Activated naive CD4-positive, alpha-beta T cell treated with anti-CD3 and anti-CD28 coated beads, Interleukin-2, amount 50 U/mL, for 72 hours (primary cell): Measurements from ENCODE around the gene FOXQ1. TPM values are rescaled to one million over a fixed set of nuclear protein-coding genes. Genes with fewer than 3 reads are reported as not detected.
"Not testable (repeated sequence)": the region's sequence is repeated elsewhere in the genome, so short reads cannot be mapped to it uniquely, and the experiment has no call there.

ENCODE experiments used
- ATAC-seq, 2 donors: fragments of 150-1000 bp; cut with Tn5 transposase; 2 replicates each; pipeline ENCODE4 v1.10.0; 2021; ENCODE audit warnings: mild to moderate bottlenecking in 2 of 2, moderate library complexity in 2 of 2
- DNase-seq, 2 donors: peaks; one replicate each; pipeline ENCODE4 v3.0.0; 2021 to 2022; ENCODE audit warnings: low spot score in 2 of 2
- H3K27ac Mint-ChIP-seq, 2 donors: one replicate each; pipeline ENCODE4 v1.8.0; 2022; ENCODE audit warnings: mild to moderate bottlenecking in 2 of 2, mixed read lengths in 2 of 2
- H3K36me3 Mint-ChIP-seq, 2 donors: one replicate each; pipeline ENCODE4 v1.8.0; 2022; ENCODE audit warnings: mixed read lengths in 2 of 2
- H3K9me3 Mint-ChIP-seq, 2 donors: one replicate each; pipeline ENCODE4 v1.8.0; 2022; ENCODE audit warnings: mixed read lengths in 2 of 2
- total RNA-seq, 2 donors: library from RNA; stranded (reverse); gene quantifications; one replicate each; pipeline ENCODE4 v1.2.3, GENCODE V29; 2022

The FOXQ1 gene
- total RNA-seq, 2 donors from 2014 or later: not detected

- ATAC-seq: no peak
- Mint-ChIP-seq H3K9me3 (no peaks in the 10 kb centered on the region), H3K27ac (no peak overlapping the region), H3K36me3 (peaks cover 18 to 28% of the 10 kb centered on the region in 2 donors)
- DNase-seq: peak in 1 of 2 donors; percentile 7
Measured at GRCh38 chr6:1313384-1313766, 1.5 kb downstream of the FOXQ1 start.

- DNase-seq (peak in 1 of 2 donors; percentile 60), ATAC-seq (peak; percentile 73 to 78)
- Mint-ChIP-seq H3K9me3 (no peaks in the 10 kb centered on the region), H3K36me3 (peaks cover 20 to 29% of the 10 kb centered on the region in 2 donors), H3K27ac (no peak overlapping the region)
Measured at GRCh38 chr6:1313767-1314503, 2.0 kb downstream of the FOXQ1 start.

- ATAC-seq (no peak), DNase-seq (no peak)
- H3K27ac Mint-ChIP-seq: no peak overlapping the region
- H3K36me3 Mint-ChIP-seq: peaks cover 20 to 29% of the 10 kb centered on the region in 2 donors
- no peaks in the 10 kb centered on the region for H3K9me3 Mint-ChIP-seq
Measured at GRCh38 chr6:1314617-1315016, 2.7 kb downstream of the FOXQ1 start.

GRCh38 chr6:1315201-1315559 is 3.3 kb downstream of the FOXQ1 start:
- H3K27ac Mint-ChIP-seq: no peak overlapping the region
- ATAC-seq (no peak), DNase-seq (no peak)
- no peaks in the 10 kb centered on the region for H3K9me3 Mint-ChIP-seq
- H3K36me3 Mint-ChIP-seq: peaks cover 20 to 29% of the 10 kb centered on the region in 2 donors

- Mint-ChIP-seq H3K9me3 (no peaks in the 10 kb centered on the region), H3K27ac (no peak overlapping the region), H3K36me3 (peaks cover 20 to 24% of the 10 kb centered on the region in 2 donors)
- no peak for ATAC-seq
- DNase-seq: no peak
Measured at GRCh38 chr6:1315560-1316386, 3.9 kb downstream of the FOXQ1 start.

GRCh38 chr6:1316489-1316971 is 4.6 kb downstream of the FOXQ1 start:
- no peak overlapping the region for H3K27ac Mint-ChIP-seq
- H3K9me3 Mint-ChIP-seq: no peaks in the 10 kb centered on the region
- ATAC-seq (peak in 1 of 2 donors; percentile 22), DNase-seq (peak in 1 of 2 donors; percentile 10)
- H3K36me3 Mint-ChIP-seq: peaks cover 14 to 19% of the 10 kb centered on the region in 2 donors

- H3K36me3 Mint-ChIP-seq: peaks cover 14 to 19% of the 10 kb centered on the region in 2 donors
- H3K27ac Mint-ChIP-seq: no peak overlapping the region
- no peak for DNase-seq
- no peak for ATAC-seq
- H3K9me3 Mint-ChIP-seq: no peaks in the 10 kb centered on the region
Measured at GRCh38 chr6:1317302-1317815, 5.5 kb downstream of the FOXQ1 start.

GRCh38 chr6:1318036-1318435 is 6.1 kb downstream of the FOXQ1 start:
- ATAC-seq: no peak
- no peak overlapping the region for H3K27ac Mint-ChIP-seq
- H3K36me3 Mint-ChIP-seq: peaks cover 14 to 19% of the 10 kb centered on the region in 2 donors
- DNase-seq: no peak
- no peaks in the 10 kb centered on the region for H3K9me3 Mint-ChIP-seq

GRCh38 chr6:1318584-1318983 is 6.7 kb downstream of the FOXQ1 start:
- not testable (repeated sequence) for DNase-seq, H3K27ac Mint-ChIP-seq, H3K9me3 Mint-ChIP-seq, ATAC-seq
- H3K36me3 Mint-ChIP-seq: peaks cover 14 to 19% of the 10 kb centered on the region in 2 donors

- DNase-seq (no peak), ATAC-seq (no peak)
- no peak overlapping the region for H3K27ac Mint-ChIP-seq
- peaks cover 8 to 9% of the 10 kb centered on the region in 2 donors for H3K36me3 Mint-ChIP-seq
- no peaks in the 10 kb centered on the region for H3K9me3 Mint-ChIP-seq
Measured at GRCh38 chr6:1321738-1322137, 9.8 kb downstream of the FOXQ1 start.

- Mint-ChIP-seq H3K9me3 (no peaks in the 10 kb centered on the region), H3K36me3 (peaks cover 8 to 9% of the 10 kb centered on the region in 2 donors)
- DNase-seq: no peak
Measured at GRCh38 chr6:1322156-1322555, 10.3 kb downstream of the FOXQ1 start.

GRCh38 chr6:1322696-1323219 is 10.9 kb downstream of the FOXQ1 start:
- no peak overlapping the region for H3K27ac Mint-ChIP-seq

More at GRCh38 chr6:1322156-1322555, 10.3 kb downstream of the FOXQ1 start:
- ATAC-seq: no peak
- H3K27ac Mint-ChIP-seq: no peak overlapping the region

GRCh38 chr6:1324936-1325335 is 13.0 kb downstream of the FOXQ1 start:
- no peak for DNase-seq
- H3K27ac Mint-ChIP-seq: no peak overlapping the region
- ATAC-seq: no peak
- H3K36me3 Mint-ChIP-seq: peaks cover 2 to 3% of the 10 kb centered on the region in 2 donors
- H3K9me3 Mint-ChIP-seq: no peaks in the 10 kb centered on the region

More at GRCh38 chr6:1322696-1323219, 10.9 kb downstream of the FOXQ1 start:
- Mint-ChIP-seq H3K9me3 (no peaks in the 10 kb centered on the region), H3K36me3 (peaks cover 7 to 8% of the 10 kb centered on the region in 2 donors)
- ATAC-seq (no peak), DNase-seq (no peak)

- H3K36me3 Mint-ChIP-seq: peaks cover 9 to 11% of the 10 kb centered on the region in 2 donors
- DNase-seq (no peak), ATAC-seq (no peak)
- no peak overlapping the region for H3K27ac Mint-ChIP-seq
- H3K9me3 Mint-ChIP-seq: peaks cover 5 to 6% of the 10 kb centered on the region in 2 donors
Measured at GRCh38 chr6:1325461-1326309, 13.8 kb downstream of the FOXQ1 start.

- H3K27ac Mint-ChIP-seq: no peak overlapping the region
- peaks cover 5 to 6% of the 10 kb centered on the region in 2 donors for H3K9me3 Mint-ChIP-seq
- DNase-seq (no peak), ATAC-seq (no peak)
- peaks cover 10 to 12% of the 10 kb centered on the region in 2 donors for H3K36me3 Mint-ChIP-seq
Measured at GRCh38 chr6:1326535-1327121, 14.7 kb downstream of the FOXQ1 start.

- peaks cover 10 to 12% of the 10 kb centered on the region in 2 donors for H3K36me3 Mint-ChIP-seq
- DNase-seq: no peak
- H3K27ac Mint-ChIP-seq: no peak overlapping the region
- no peak for ATAC-seq
- H3K9me3 Mint-ChIP-seq: peaks cover 5 to 6% of the 10 kb centered on the region in 2 donors
Measured at GRCh38 chr6:1327630-1328029, 15.7 kb downstream of the FOXQ1 start.
